GM18951 (cell line): Measurements from ENCODE around the gene SPAG5.
"Not testable (repeated sequence)": the region's sequence is repeated elsewhere in the genome, so short reads cannot be mapped to it uniquely, and the experiment has no call there.

Source experiments
- POLR2A ChIP-seq: IDR thresholded peaks from 4 replicates; pipeline ENCODE4 v1.6.1; 2011; ENCODE audit warnings: mild to moderate bottlenecking; ENCODE audit not compliant: insufficient read length, insufficient read depth; ENCODE audit errors: extremely low read depth
- in situ Hi-C: fragments of 300-500 bp; cut with MboI; formaldehyde crosslinking; loops from one replicate; pipeline ENCODE4 v1.12.0; 2022; ENCODE audit warnings: low sequenced_read_pairs, mixed read lengths, inconsistent platforms; ENCODE audit not compliant: unreplicated experiment

The SPAG5 gene

DNA sequence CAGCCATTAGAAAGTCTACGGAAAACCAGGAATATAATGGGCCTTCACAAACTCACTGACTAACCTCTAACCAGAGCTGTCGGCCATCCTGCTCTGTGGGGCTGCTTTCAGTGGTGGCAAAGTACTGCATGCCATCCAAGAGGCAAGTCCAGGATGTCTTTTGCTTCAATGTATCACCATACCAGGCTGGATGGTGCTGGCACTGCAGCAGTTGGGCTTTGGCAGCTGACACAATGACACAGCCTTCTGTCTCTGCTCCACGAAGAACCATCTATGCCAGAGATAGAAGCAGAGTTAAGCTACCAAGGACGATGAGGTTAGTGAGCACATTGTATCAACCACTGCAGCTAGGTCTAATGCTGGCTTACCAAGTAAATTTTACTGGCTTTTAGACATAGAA lies 24.9 kb upstream of the SPAG5 start:
- no peak for TF ChIP-seq POLR2A
- in situ Hi-C loops: no loop called here

DNA sequence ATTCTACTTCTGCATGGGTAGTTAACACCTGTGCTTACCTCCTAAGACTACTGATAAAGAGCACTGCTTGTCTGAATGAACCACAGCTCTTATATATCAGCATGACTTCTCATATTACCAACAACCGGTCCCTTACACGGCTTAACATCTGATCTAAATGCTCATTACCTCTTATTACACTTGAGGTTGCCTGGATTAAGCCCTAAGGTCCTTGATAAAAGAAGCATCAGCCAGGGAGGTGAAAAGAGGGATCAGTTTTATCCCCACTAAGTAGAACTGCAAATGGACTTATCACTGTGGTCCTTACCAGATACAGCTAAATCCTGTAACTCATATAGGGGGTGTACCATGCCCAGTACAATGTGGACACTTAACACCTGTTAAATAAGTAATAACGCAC lies 23.4 kb upstream of the SPAG5 start:
- no peak for TF ChIP-seq POLR2A
- in situ Hi-C loops: no loop called here

DNA sequence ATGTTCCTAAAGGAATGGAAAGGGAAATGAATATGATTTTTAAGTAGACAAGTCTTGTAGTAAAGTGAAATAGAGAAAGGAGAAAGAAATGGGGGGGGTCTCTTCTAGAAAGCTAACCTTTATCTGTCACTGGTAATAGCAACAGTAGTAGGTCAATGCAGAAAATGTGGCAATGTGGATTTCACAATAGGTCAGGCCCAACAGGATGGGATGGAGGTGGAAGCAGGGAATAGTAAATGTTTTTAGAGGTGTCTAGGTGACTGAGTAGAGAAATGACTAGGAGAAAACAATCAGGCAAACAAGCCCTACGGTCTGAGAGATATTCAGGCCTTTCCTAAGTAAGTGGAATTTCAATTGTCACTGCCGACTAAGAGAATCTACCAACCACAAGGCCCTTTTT lies 21.2 kb upstream of the SPAG5 start:
- no peak for TF ChIP-seq POLR2A
- in situ Hi-C loops: no loop called here

DNA sequence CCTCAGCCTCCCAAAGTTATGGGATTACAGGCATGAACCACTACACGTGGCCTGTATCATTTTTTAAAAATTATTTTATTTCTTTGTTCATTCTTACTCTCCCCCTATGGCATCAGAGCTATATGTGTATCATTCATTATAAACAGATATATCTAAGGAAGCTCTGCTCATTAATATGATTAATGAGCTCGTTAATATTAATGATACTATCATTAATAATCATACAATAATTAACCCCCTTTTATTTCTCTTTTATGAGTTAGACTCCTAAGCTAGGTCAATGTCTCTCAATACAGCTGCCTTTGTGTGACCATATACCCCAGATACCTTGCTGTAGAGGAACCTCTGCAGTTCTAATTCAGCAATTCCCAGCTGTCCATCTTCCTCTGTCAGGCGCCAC lies 19.6 kb upstream of the SPAG5 start:
- TF ChIP-seq POLR2A: no peak
- in situ Hi-C loops: no loop called here

DNA sequence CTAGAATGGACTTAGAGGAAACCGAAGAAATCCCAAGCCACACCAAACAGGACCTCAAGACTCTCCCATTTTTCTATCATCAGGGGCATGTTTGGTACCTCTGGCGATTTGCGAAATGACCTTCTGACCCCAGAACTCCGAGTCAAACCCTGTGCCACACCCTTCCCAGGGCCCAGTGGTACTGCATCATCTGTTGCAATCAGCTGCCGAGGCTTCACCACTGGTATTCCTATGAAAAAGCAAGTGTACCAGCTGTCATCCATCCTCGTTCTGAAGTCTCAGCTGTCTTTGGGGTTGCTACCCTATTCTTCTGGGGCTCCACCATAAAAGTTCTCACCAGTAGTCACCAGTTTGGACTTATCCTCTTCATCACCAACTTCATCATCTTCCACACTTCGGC lies 17.5 kb upstream of the SPAG5 start:
- TF ChIP-seq POLR2A: no peak
- in situ Hi-C loops: no loop called here

DNA sequence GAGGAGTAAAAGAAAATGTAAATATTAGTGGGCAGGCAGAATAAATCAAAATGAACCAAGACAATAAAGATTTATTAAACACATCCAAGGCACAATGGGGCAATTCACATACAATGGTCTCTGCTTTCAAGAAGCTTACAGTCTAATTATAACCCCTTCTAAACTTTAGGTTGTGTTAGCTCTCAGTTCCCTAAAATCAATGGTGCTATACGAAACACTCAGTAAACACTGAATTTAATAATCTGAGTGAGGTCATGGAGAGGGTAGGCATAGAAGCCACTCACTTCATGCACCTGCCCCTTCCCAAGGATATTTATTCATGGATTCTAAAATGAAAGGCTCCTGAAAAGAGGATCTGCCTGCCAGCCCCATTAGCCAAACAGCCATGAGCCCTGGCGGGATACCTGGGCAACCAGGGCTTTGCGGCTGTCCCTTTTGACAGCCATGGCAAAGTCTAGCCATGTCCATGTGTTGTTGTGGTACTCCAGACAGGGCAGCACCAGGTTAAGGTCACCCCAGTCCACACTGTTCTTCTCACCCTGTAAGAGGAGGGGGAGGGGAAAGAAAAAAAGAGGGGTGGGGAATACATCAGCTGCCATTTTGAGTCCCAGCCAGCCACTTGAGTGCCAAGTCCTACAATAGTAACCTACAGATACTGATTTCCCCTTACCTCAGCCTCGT lies 16.6 kb upstream of the SPAG5 start:
- TF ChIP-seq POLR2A: no peak
- in situ Hi-C loops: no loop called here

DNA sequence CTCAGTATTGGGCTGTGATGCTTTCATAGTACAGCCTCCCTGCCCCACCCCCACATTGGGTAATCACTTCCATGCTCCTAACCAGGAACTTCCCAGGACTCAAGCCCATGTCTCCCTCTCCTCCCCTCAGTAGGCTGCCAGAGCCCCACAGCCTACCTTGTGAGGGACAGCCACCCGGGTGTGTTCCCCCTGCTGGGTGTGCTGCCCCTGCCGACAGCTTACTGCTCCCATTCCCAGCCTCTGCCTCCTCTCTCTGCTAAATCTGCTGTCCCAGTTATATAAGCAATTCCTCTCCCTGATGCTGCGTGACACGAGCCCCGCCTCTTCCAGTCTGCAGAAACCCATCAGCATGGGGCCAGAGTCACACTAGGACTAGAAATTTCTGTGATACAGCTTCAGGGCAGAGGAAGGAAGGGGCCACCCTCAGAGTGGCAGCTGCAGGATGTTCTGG lies 15.1 kb upstream of the SPAG5 start, which contains the start of gene RSKR:
Gene RSKR, minus strand, starts transcription at position 255 of the 451 bp plus-strand sequence. Its CDS starts 24 bp downstream, at position 231.
- no peak for TF ChIP-seq POLR2A
- in situ Hi-C loops: no loop called here

DNA sequence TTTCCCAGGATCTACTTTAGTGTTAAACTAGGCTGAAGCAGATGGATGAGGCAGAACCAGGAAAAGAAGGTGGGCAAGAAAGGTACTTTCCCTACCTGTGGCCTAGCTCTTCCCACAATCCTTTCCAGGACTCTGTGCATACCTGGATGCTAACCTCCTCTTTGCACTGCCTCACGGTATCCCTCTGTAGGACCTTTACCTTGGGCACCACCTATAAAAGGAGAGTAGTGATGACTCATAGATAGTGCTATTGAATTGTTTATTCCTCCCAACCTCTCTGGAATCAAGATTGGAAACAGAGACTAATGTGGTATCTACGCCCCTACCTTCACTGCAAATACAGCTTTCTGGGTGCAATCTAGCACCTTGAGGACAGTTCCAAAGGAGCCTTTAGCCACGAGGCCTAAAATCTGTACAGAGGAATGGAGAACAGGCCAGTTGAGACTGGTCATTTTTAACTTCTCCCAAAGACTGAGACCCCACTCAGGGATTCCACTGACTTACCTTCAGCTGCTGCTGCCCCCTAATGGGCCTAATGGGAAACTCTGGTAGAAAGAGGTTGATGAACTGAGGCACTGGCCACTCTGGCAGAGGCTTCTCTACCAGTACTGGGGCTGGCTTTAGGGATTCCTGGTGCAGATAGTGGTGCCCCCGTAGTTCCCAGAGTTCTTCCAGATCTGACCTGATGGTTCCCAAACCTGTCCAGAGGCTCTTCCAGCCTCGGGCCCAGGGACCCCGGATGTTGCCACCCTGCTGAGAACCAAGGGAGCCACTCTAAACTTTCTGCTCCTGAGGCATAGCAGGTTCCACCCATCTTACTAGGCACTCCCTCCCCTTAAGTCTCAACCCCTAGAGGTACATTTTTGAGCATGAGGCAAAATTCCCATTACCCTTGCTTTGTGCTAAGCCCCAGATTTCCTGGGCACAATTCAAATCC lies 14.4 kb upstream of the SPAG5 start:
- TF ChIP-seq POLR2A: peak; percentile 20
- in situ Hi-C loops: no loop called here

DNA sequence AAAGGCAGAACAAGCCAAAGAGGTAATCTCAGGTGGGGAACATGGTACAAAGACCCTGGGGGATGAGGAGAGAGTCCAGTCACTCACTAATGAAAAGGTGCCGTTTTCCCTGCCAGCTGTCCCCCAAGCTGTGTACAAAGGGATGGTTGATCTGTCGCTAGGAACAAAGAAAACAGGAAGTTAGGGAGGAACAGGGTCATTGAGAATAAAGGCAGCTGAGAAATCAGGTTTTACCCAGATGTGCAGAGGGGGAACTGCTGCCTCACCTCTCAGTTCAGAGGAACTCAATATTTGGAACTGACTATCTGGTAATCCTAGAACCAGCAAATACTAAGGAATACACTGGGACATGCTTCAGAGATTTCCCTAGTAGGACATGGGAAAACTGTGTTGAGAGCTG lies 13.7 kb upstream of the SPAG5 start:
- in situ Hi-C loops: no loop called here
- no peak for TF ChIP-seq POLR2A

DNA sequence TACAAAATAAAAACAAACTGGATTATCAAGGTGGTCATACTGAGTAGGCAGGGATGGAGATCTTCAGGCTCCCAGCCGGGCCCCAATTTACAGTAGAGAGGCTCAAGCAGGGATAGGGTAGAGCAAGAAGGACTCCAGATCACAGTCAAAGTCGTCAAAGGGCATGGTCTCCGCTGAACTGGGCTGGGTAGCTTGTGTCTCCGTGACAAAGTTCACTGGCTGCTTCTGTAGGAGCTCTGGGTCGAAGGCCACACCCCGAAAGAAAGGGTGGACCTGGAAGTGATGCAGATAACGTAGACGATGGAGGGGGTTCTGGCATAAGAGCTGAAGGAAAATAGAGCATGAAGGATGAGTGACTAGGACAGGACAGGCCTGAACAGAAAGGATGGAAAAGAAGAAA lies 11.6 kb upstream of the SPAG5 start:
- TF ChIP-seq POLR2A: no peak
- in situ Hi-C loops: no loop called here

DNA sequence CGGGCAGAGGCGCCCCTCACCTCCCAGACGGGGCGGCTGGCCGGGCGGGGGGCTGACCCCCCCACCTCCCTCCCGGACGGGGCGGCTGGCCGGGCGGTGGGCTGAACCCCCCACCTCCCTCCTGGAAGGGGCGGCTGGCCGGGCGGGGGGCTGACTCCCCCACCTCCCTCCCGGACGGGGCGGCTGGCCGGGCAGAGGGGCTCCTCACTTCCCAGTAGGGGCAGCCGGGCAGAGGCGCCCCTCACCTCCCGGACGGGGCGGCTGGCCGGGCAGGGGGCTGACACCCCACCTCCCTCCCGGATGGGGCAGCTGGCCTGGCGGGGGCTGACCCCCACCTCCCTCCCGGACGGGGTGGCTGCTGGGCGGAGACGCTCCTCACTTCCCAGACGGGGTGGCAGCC lies 5.2 kb upstream of the SPAG5 start:
- in situ Hi-C loops: not testable (repeated sequence)

DNA sequence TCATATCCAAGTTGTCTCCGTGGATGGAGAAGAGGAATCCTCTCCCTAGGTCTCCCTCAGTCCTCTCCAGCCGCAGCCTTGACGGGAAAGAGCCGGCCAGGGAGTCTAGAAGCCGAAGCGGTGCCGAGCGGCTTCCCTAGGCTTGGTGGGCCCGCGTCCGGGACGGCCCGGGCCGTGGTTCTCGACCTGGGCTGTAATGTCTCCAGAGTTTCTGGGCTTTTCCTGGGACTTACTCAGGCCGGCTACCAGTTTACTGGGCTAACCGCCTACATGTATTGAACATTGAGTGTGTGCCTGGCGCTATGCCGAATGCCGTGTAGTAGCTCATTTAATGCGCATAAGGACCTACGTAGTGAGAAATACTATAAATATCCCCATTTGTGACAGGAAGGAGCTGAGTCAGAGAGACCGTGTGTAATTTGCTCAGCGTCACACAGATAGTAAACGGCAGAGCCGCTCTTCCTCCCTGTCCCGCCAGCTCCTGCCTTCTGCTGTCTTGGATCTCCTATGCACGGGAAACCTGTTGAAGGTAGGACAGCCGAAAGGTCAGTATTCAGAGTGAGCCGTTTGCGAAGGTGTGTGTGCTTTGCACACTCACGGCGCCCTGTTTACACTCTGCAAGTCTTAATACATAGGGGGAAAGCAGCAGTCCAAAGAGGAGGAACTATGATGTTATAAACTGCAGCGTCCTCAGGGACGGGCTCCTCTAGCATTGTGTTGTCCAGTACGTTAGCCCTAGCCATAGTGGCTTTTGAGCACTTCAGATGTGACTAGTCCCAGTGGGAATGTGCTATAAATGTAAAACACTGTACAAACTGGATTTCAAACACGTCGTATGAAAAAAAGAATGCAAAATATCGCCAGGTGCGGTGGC lies 723 bp upstream of the SPAG5 start:
- in situ Hi-C loops: no loop called here
- no peak for TF ChIP-seq POLR2A

DNA sequence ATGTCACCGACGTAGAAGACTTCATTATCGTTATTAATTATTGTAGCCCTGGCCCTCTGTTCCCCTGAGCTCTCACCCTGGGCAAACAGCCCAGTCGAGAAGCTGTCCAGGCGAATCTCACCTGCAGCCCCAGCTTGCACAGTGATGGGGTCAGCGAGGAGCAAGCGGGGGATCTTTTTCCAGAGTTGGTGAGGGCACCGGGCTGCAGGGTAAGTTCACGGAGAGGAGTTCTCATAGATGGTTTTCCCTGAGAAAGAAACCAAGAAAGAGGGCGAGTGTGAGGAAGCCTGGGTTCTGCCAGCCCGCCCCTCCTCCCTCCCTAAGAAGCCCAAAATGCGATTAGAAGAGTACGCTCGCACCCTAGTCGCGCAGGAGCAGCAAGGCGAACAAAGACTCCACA lies 436 bp downstream of the SPAG5 start:
- in situ Hi-C loops: no loop called here
- TF ChIP-seq POLR2A: no peak
